Measurements from ENCODE around the gene CTSW.
A peak's percentile ranks its signal among the peaks of the same experiment; 100 is the strongest.

- peak; percentile 64 for TF ChIP-seq CTCF (IDR thresholded peaks at IDR 0.05)
- TF ChIP-seq ZFX (IDR thresholded peaks at IDR 0.05; ENCODE audit: borderline replicate concordance) = no peak
These were observed 32.3 kb downstream of the CTSW start for GRCh38 chr11:65911682-65912568.
